BE2C (cell line): ENCODE data around the gene CDH3.

Source experiments
- DNase-seq: peaks from one replicate; pipeline ENCODE4 v3.0.0-alpha.2; 2020
- H3K27me3 ChIP-seq: fragments of 250-450 bp; sonication (Bioruptor Pico); 2 replicates; pipeline ENCODE4 v1.5.1; 2020; ENCODE audit warnings: mild to moderate bottlenecking
- H3K36me3 ChIP-seq: fragments of 250-450 bp; sonication (Bioruptor Pico); 2 replicates; pipeline ENCODE4 v1.5.1; 2020; ENCODE audit warnings: mild to moderate bottlenecking
- H3K4me1 ChIP-seq: fragments of 250-450 bp; sonication (Bioruptor Pico); 2 replicates; pipeline ENCODE4 v1.5.1; 2020
- H3K4me3 ChIP-seq: 2 replicates; pipeline ENCODE4 v1.5.1; 2011; ENCODE audit warnings: low read depth, low read length
- H3K9me3 ChIP-seq: fragments of 250-450 bp; sonication (Bioruptor Pico); 2 replicates; pipeline ENCODE4 v1.5.1; 2020
- CTCF ChIP-seq: IDR thresholded peaks from 2 replicates; pipeline ENCODE4 v1.5.1; 2012; ENCODE audit warnings: mild to moderate bottlenecking, low read depth, low read length

Gene CDH3

DNA sequence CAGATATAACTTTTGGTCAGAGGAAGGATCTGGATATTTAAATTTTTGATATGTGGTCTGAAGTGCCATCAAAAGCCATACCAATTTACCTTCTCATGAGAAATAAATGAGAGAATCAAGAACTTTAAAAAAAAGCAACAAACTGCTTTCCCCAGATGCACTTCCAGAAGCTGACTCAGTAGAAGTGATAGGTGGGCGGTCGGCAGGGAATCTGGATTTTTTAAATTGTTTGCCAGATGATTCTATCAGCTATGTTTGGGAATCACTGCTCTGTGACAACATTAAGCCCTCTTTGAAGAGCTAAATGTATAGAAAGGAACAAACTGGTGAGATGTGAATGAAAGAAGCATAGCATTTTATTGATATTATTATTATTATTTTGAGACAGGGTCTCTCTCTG, 19.2 kb downstream of the CDH3 start:
- Histone ChIP-seq H3K4me3 (no peak overlapping the region), H3K9me3 (no peaks in the 10 kb centered on the region), H3K36me3 (no peaks in the 10 kb centered on the region), H3K27me3 (no peaks in the 10 kb centered on the region), H3K4me1 (no peaks in the 10 kb centered on the region)
- no peak for TF ChIP-seq CTCF
- no peak for DNase-seq

DNA sequence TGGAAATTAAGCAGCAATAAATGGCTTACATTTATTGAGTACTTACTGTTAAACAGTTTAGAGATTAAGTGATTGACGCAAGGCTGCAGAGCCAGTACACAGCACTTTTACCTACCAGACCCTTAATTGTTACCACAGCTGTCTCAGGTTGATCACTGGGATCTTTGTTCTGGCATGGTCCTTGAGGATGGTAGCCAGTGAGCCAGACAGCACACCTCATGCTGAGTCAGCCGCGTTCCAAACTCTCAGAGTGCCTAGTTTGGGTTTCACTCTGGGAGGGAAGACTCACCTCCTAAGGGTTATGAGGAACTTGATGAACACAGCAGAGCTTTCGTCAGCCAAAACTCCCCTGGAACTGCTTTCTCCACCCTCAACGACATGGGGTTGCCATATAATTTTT, 20.4 kb downstream of the CDH3 start:
- no peaks in the 10 kb centered on the region for H3K27me3 ChIP-seq
- TF ChIP-seq CTCF, result no peak
- no peak for DNase-seq
- no peaks in the 10 kb centered on the region for H3K36me3 ChIP-seq
- H3K4me1 ChIP-seq, result no peaks in the 10 kb centered on the region
- no peak overlapping the region for H3K4me3 ChIP-seq
- no peaks in the 10 kb centered on the region for H3K9me3 ChIP-seq

GRCh38 chr16:68668266-68668665, 23.2 kb downstream of the CDH3 start:
- no peak for DNase-seq
- TF ChIP-seq CTCF, result no peak
- Histone ChIP-seq H3K27me3 (no peaks in the 10 kb centered on the region), H3K4me3 (no peak overlapping the region), H3K9me3 (no peaks in the 10 kb centered on the region), H3K36me3 (no peaks in the 10 kb centered on the region), H3K4me1 (no peaks in the 10 kb centered on the region)

DNA sequence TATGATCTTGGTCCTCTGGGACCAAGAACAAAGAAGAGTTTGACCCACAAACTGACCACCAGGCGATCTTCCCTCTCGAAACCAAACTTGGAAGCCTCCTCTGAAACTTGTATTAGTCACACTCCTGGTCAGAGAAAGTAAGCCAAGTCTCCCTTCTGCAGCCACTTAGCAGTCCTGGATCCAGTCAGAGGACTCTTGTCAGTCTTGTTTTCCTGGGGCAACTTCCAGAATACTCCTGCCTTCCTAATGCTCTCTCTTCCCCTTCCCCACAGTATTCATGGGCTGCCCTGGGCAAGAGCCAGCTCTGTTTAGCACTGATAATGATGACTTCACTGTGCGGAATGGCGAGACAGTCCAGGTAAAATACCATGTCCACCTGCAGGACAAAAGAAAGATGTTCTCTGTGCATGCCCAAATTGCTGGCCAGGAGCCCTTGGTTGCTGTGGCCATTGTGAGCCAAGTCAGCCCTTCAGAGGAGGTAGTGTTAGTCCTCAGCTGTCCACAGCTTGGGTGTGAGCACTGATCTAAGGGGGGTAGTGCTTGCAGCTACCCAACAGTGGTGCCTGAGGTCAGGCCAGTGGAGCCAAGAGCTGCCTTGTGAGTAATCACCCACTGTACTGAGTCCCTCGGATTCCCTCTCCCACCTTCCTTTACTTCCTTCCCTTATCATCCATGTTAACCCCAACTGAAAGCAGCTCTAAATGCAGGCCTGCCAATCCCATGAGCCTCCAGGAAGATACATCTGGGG, 31.2 kb downstream of the CDH3 start:
- no peak for TF ChIP-seq CTCF
- Histone ChIP-seq H3K9me3 (no peaks in the 10 kb centered on the region), H3K27me3 (no peaks in the 10 kb centered on the region), H3K4me1 (no peaks in the 10 kb centered on the region), H3K4me3 (no peak overlapping the region), H3K36me3 (no peaks in the 10 kb centered on the region)
- no peak for DNase-seq

GRCh38 chr16:68681038-68681437, 35.9 kb downstream of the CDH3 start:
- no peak overlapping the region for H3K4me3 ChIP-seq
- H3K36me3 ChIP-seq, result no peaks in the 10 kb centered on the region
- no peak for TF ChIP-seq CTCF
- H3K4me1 ChIP-seq, result no peaks in the 10 kb centered on the region
- H3K27me3 ChIP-seq, result no peaks in the 10 kb centered on the region
- DNase-seq, result no peak
- H3K9me3 ChIP-seq, result no peaks in the 10 kb centered on the region

DNA sequence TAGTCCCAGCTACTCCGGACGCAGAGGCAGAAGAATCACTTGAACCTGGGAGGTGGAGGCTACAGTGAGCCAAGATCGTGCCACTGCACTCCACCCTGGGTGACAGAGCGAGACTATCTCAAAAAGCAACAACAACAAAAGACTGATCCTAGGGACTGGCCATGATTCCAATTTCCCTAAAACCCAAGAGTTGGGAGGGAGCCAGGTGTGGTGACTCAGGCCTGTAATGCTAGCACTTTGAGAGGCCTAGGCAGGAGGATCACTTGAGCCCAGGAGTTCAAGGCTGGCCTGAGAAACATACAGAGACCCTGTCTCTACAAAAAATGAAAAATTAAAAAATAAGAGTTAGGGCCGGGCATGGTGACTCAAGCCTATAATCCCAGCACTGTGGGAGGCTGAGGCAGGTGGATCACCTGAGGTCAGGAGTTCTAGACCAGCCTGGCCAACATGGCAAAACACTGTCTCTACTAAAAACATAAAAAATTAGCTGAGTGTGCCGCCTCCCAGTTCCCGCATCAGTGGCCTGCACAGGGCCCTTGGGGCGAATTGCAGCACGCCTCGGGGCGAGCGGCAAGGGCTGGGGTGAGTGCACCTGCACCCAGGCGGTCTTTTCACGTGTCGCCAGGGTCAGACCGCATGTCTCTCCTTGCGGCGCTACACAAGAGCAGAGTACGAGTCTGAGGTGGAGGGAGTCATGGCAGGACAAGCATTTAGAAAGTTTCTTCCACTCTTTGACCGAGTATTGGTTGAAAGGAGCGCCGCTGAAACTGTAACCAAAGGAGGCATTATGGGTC, 40.8 kb downstream of the CDH3 start:
- Histone ChIP-seq H3K9me3 (no peaks in the 10 kb centered on the region), H3K27me3 (no peaks in the 10 kb centered on the region), H3K36me3 (no peaks in the 10 kb centered on the region), H3K4me1 (no peaks in the 10 kb centered on the region), H3K4me3 (no peak overlapping the region)
- DNase-seq, result no peak
- TF ChIP-seq CTCF, result no peak
